ENCODE results near the gene TBK1. TPM values are rescaled to one million over a fixed set of nuclear protein-coding genes. Genes with fewer than 3 reads are reported as not detected.

TBK1 gene
- total RNA-seq, 3 donors from 2014 or later: 27.7 to 43.9 (median 40.6) TPM

DNA sequence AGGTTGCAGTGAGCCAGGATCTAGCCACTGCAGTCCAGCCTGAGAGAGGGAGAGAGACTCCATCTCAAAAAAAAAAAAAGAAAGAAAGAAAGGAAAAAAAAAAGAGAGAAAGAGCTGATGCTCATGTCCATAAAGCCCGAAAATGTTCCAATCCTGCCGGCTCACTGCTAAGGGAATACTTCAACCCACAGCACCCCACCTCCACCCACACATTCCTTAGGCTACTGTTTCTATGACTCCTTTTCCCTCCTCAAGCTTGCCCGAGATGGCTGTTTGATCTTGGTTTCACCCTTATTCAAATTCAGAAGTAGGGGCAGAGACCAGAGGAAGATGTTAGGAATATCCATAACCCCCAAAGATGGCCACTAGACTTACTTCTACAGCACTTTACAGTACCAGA is 98.8 kb downstream of the TBK1 start:
- H3K4me1 ChIP-seq: no peaks in the 10 kb centered on the region
- H3K27me3 ChIP-seq: no peaks in the 10 kb centered on the region
- intact Hi-C loops (cut with DNase I; ENCODE audit: low total_unique reads): loop anchor here (5.0 to 10.0 kb wide), 2 partner anchors 64 to 142 kb away; partner anchors contain the start of gene RASSF3
- no peak for DNase-seq (ENCODE audit: low spot score in 2 of 2)
- H3K27ac ChIP-seq: no peak overlapping the region
- TF ChIP-seq POLR2A (IDR thresholded peaks at IDR 0.05) (no peak), POLR2AphosphoS5 (IDR thresholded peaks at IDR 0.05) (no peak)
- TF ChIP-seq, protein P1, sequence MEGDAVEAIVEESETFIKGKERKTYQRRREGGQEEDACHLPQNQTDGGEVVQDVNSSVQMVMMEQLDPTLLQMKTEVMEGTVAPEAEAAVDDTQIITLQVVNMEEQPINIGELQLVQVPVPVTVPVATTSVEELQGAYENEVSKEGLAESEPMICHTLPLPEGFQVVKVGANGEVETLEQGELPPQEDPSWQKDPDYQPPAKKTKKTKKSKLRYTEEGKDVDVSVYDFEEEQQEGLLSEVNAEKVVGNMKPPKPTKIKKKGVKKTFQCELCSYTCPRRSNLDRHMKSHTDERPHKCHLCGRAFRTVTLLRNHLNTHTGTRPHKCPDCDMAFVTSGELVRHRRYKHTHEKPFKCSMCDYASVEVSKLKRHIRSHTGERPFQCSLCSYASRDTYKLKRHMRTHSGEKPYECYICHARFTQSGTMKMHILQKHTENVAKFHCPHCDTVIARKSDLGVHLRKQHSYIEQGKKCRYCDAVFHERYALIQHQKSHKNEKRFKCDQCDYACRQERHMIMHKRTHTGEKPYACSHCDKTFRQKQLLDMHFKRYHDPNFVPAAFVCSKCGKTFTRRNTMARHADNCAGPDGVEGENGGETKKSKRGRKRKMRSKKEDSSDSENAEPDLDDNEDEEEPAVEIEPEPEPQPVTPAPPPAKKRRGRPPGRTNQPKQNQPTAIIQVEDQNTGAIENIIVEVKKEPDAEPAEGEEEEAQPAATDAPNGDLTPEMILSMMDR (IDR thresholded peaks at IDR 0.05): no peak
- H3K4me3 ChIP-seq: no peak overlapping the region
- no peaks in the 10 kb centered on the region for H3K36me3 ChIP-seq
- H3K9me3 ChIP-seq: no peaks in the 10 kb centered on the region

DNA sequence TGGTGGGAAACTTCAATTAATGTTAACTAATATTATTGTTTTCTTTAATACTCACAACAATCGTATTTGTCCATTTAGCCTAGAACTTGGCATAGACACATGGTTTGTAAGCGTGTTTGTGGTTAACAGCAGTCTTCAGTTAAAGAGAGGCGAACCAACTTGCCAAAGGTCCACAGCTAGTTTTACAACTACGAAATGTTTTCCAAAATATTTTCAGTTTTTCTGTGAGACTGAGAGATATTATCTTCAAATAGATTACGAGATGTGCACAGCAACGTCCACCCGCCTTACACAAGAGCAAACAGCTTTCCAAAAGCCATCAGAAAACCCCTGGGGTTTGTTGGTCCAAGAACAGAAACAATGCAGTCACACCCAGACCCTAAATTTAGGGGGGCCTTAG is 99.8 kb downstream of the TBK1 start:
- no peaks in the 10 kb centered on the region for H3K27me3 ChIP-seq
- H3K36me3 ChIP-seq: no peaks in the 10 kb centered on the region
- no peak overlapping the region for H3K4me3 ChIP-seq
- H3K4me1 ChIP-seq: no peaks in the 10 kb centered on the region
- TF ChIP-seq, protein P1 (IDR thresholded peaks at IDR 0.05): no peak
- TF ChIP-seq POLR2A (IDR thresholded peaks at IDR 0.05) (no peak), POLR2AphosphoS5 (IDR thresholded peaks at IDR 0.05) (no peak)
- H3K27ac ChIP-seq: peak overlapping the region in 1 of 2 donors; percentile 34
- no peaks in the 10 kb centered on the region for H3K9me3 ChIP-seq
- intact Hi-C loops (cut with DNase I; ENCODE audit: low total_unique reads): loop anchor here (5.0 to 10.0 kb wide), 2 partner anchors 63 to 141 kb away; partner anchors contain the start of gene RASSF3
- no peak for DNase-seq (ENCODE audit: low spot score in 2 of 2)

Other genes with a start within 250 kb of the TBK1 start
- gene KICS2, start 229.8 kb upstream of the TBK1 start, total RNA-seq: 10 to 100 TPM; 10.2 to 17.9 (median 15.7) TPM
- not detected for gene C12orf56, start 61.4 kb upstream of the TBK1 start, total RNA-seq
- 10 to 100 TPM; 41.0 to 71.0 (median 52.7) TPM for gene XPOT, start 47.7 kb upstream of the TBK1 start, total RNA-seq
- 10 to 100 TPM; 23.4 to 28.4 (median 24.6) TPM for gene RASSF3, start 158.4 kb downstream of the TBK1 start, total RNA-seq

Measured in breast epithelium (tissue), 4 donors.